NCI-H146 treated with DMSO at 0.1 percent for 48 hours (cell line): Measurements from ENCODE around the gene RTBDN.
A peak's percentile ranks its signal among the peaks of the same experiment; 100 is the strongest.

ENCODE experiments used
- DNase-seq: peaks from one replicate; lab custom pipeline; 2025; ENCODE audit not compliant: unreplicated experiment; lab: John Stamatoyannopoulos, UW

RTBDN gene

DNA sequence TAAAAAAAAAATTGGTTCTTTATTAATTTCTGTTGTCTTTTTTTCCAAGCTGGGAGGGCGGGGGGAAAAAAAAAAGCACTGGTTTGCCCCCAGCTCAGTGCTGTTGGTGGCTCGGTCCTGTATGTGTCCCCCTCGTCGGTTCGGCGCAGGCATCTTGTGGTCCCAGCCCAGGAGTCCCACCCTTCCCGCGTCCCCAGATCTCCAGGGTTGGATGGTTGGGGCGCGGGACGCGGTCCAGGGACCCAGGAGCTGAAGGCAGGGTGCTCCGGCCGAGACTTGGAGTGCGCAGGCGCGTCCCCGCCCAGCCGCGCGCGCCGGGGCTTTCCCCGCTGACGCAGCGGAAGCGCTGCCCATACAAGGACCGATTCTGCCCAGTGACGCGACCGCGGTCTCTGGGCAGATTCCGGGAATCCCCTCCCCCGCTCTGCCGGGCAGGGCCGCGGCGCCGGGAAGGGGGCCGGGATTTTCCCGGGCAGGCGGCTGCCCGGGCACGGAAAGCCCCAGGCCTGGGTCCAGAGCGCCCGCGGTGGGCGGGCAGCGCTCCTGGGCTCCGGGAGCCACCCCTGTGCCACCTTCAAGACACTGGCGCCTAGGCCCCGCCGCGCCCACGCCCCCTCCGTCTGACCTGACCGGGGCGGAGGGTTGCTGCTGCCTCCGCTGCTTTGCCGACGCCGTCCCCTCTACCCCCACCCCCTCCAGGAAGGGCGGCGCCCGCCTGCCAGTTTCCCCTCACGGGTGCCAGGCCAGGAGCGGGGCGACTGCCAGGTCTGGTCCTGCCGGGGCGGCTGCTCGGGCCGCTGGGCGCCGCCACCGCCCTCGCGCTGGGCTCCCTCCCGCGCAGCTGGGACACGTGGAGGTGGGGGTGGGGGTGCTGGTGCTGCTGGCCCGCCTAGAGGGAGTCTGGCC, 40.8 kb downstream of the RTBDN start:
- DNase-seq: peak; percentile 89

DNA sequence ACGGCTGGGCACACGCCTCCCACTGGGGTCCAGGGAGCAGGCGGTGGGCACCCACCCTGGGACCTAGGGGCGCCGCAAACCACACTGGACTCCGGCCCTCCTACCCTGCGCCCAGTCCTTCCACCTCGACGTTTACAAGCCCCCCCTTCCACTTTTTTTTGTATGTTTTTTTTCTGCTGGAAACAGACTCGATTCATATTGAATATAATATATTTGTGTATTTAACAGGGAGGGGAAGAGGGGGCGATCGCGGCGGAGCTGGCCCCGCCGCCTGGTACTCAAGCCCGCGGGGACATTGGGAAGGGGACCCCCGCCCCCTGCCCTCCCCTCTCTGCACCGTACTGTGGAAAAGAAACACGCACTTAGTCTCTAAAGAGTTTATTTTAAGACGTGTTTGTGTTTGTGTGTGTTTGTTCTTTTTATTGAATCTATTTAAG, 41.5 kb downstream of the RTBDN start:
- DNase-seq: peak; percentile 74

GRCh38 chr19:12792051-12792852, 42.1 kb downstream of the RTBDN start:
- peak; percentile 75 for DNase-seq

DNA sequence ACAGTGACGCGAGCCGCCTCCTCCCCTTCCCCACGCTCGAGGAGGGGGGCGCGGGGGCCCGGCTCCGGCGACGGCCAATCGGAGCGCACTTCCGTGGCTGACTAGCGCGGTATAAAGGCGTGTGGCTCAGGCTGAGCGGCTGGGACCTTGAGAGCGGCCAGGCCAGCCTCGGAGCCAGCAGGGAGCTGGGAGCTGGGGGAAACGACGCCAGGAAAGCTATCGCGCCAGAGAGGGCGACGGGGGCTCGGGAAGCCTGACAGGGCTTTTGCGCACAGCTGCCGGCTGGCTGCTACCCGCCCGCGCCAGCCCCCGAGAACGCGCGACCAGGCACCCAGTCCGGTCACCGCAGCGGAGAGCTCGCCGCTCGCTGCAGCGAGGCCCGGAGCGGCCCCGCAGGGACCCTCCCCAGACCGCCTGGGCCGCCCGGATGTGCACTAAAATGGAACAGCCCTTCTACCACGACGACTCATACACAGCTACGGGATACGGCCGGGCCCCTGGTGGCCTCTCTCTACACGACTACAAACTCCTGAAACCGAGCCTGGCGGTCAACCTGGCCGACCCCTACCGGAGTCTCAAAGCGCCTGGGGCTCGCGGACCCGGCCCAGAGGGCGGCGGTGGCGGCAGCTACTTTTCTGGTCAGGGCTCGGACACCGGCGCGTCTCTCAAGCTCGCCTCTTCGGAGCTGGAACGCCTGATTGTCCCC, 42.9 kb downstream of the RTBDN start, which contains the start of gene JUNB:
TSS of gene JUNB (plus strand) at position 142 of the 706 bp plus-strand sequence. CDS start at position 428, 286 bp downstream.
- DNase-seq: peak; percentile 93

- no peak for DNase-seq
Measured at GRCh38 chr19:12790628-12791344, 43.6 kb downstream of the RTBDN start.

DNA sequence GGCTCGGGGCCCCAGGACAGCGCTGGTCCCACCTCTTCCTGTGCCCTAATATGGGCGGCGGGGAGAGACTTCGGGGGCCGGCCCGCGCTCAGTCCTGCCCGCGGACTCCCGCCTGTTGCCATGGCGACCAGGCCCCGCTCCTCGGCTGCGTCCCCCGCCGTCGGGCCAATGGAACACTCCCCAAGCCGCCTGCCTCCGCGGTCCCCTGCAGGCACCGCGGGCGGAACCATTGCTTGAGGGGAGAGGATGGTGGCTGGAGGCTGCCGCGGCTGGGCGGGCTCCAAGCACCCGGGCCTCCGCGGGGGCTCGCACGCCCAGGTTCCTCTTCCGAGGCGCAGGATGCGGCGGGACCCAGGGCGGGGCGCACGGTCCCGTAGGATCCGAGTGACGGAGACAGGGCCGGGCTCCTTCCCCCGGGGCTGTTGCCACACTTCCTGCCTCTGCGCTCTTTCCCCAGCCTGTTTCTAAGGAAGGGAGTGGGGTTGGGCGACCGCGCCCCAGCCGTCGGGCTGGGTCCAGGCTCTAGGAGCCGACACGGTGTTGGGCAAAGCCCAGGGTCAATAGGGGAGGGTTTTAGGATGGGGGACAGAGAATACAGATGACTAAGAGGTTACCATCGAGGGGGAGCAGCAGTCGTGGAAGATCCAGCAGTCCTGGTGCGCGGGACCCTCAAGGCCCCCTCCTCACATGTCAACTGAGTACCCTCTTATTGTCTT, 44.3 kb downstream of the RTBDN start:
- DNase-seq: peak; percentile 96

DNA sequence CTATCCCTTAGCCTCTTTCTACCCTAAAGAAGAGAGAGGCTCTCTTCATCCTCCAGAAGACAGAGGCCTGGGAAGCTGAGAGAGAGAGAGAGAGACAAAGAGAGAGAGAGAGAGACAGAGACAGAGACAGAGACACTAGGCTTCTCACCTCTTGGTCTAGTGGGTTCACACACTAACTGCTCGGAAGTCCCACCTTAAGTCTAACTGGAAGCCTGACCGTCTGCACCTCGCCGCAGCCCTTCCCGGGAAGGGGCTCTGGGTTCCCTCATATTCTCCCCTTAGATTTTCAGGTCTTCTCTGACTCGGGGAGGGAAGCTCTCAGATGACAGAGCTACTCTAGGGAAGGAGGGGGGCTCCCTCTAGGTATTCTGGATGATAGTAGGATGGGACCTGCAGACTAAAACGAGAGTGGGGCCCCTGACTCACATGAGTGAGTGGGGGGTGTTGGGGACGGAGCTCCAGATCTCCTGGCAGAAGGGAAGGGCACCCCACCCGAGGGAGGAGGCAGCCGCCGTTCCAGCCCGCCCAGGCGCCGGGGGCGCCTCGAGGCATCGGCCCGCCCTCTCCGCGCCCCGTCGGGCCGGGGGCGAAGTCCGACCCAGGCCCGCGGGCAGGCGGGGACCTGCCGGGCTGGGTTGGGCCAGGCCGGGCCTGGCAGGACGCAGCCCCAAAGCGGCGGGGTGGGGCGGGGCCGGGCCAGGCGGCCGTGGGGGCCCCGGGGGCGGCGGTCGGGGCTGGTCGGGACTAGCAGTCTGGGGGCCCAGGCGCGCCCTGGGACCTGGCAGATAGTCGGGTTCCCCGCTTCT, 45.1 kb downstream of the RTBDN start:
- no peak for DNase-seq

DNA sequence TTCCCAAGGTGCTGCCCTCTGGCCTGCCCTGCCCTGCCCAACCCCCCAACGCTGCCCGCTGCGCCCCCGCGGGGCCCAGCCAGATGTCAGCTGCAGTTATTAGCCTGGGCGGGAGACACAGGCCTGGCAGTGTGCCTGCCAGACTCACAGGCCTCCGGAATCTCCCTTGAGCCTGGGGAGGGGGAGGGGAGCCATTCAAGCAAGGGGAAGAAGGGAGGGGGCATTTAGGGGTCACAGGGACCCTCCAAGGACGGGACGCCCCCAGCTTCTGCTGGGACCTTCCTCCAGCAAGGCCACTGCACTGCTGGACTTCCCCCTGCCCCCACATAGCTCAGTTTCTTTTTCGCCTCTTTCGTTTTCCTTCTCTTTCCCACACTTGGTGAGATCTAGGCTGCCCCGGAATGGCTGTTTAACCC, 45.7 kb downstream of the RTBDN start:
- peak; percentile 34 for DNase-seq

- no peak for DNase-seq
Measured at GRCh38 chr19:12788042-12788681, 46.2 kb downstream of the RTBDN start.

DNA sequence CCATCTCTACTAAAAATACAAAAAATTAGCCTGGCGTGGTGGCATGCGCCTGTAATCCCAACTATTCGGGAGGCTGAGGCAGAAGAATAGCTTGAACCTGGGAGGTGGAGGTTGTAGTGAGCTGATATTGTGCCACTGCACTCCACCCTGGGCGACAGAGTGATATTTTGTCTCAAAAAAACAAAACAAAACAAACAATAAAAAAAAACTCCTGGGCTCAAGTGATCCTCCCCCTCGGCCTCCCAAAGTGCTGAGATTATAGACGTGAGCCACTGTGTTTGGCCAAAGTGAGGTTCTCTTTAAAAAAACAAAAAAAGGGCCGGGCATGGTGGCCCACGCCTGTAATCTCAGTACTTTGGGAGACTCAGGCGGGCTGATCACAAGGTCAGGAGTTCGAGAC, 46.9 kb downstream of the RTBDN start:
- DNase-seq: no peak

DNA sequence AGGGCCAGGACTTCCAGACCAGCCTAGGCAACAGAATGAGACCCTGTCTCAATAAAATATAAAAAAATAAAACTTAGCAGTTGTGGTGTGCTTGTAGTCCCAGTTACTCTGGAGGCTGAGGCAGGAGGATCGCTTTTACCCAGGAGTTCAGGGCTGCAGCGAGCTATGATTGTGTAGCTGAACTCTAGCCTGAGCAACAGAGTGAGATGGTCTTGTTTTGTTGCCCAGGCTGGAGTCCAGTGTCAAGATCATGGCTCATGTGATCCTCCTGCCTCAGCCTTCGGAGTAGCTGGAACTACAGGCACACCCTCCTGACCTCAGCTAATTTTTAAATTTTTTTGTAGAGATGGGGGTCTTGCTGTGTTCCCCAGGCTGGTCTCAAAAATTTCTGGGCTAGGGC, 47.4 kb downstream of the RTBDN start:
- DNase-seq: no peak

- DNase-seq: no peak
Measured at GRCh38 chr19:12786141-12786870, 48.1 kb downstream of the RTBDN start.

GRCh38 chr19:12785431-12786031, 48.8 kb downstream of the RTBDN start:
- no peak for DNase-seq

GRCh38 chr19:12784871-12785430, 49.4 kb downstream of the RTBDN start:
- no peak for DNase-seq

- DNase-seq: no peak
Measured at GRCh38 chr19:12784394-12784870, 49.9 kb downstream of the RTBDN start.

DNA sequence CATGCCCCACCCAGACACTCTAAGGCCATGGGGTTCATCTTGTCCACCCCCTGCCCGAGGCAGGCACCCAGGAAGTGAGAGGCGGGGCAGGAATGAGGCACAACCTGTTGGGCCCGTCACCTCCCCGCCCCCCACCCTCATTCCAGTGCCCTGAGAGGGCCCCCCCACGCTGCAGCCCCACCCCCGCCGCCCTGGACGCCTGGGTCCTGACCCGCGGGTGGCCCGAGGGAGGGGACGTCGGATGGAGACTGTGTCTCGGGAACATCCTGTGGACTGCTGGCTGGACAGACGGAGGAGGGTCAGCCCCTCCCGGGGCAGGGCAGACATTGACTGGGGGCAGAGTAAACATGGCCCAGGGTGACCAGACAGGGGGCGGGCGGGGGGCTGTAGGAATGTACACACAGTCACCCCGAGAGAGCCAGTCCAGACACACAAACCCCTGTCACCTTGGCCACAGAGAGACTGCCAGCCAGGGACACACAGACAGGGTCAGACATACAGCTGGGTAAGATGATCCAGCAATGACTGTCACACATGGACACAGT, 50.5 kb downstream of the RTBDN start:
- DNase-seq: no peak
